ENCODE data around the gene THPO.

- TF ChIP-seq CTCF (IDR thresholded peaks at IDR 0.05) (peak; percentile 45 to 60 (median 59)), POLR2A (IDR thresholded peaks at IDR 0.05; ENCODE audit: low read depth) (peak; percentile 54), POLR2AphosphoS5 (IDR thresholded peaks at IDR 0.05) (peak; percentile 92 to 96), EP300 (IDR thresholded peaks at IDR 0.05) (no peak)
These were observed 15.1 kb downstream of the THPO start for GRCh38 chr3:184362668-184363546.

All from esophagus muscularis mucosa (tissue), 4 donors.